Measurements from ENCODE around the gene KRT83. TPM values are rescaled to one million over a fixed set of nuclear protein-coding genes. Genes with fewer than 3 reads are reported as not detected.
"Not testable (repeated sequence)": the region's sequence is repeated elsewhere in the genome, so short reads cannot be mapped to it uniquely, and the experiment has no call there.

The KRT83 gene
- total RNA-seq, 1 experiment from 2014 or later = 1.7 TPM

- DNase-seq (ENCODE audit: extremely low read depth, low read depth) = not testable (repeated sequence)
Measured at GRCh38 chr12:52290483-52291134, 30.6 kb downstream of the KRT83 start.

DNA sequence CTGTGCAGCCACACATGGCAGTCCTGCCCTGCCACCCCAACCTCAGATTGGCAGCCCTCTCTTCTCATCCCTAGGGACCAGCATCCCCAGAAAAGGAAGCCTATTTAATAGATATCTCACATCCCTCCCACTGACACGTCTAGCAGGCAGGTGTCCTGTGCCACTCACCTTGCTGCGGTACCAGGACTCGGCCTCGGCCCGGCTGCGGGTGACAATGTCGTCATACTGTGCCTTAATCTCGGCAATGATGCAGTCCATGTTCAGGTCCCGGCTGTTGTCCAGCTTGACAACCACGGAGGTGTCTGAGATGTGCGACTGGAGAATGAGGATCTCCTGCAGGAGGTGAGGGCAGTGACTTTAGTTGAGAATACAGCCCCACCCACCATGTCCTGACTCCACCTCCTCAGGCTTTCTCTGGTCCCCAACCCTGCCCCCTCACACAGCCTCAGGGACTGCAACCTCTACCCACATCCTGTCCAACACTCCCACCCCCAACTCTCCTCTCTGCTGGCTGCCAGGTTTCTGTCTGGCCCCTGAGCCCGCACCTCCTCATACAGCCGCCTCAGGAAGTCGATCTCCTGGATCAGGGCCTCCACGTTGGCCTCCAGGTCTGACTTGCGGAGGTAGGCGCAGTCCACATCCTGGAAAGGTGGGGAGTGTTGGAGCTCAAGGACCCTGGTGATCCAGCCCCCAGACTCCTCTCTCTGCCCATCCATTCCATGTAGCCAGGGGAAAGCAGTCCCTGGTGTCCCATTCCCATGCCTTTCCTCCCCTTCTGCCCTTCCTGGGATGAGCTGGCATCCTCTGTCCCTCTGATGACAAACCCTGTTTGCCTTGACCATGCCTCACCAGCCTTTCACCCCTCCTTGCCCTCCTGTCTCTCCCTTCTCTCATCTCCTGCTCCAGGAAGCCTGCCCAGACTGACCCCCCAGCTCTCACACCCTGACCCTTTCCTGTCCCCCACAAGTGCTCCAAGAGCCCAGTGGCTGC is 33.1 kb downstream of the KRT83 start:
- DNase-seq (ENCODE audit: extremely low read depth, low read depth) = not testable (repeated sequence)

- DNase-seq (ENCODE audit: extremely low read depth, low read depth) = not testable (repeated sequence)
Measured at GRCh38 chr12:52286857-52287785, 34.1 kb downstream of the KRT83 start.

DNA sequence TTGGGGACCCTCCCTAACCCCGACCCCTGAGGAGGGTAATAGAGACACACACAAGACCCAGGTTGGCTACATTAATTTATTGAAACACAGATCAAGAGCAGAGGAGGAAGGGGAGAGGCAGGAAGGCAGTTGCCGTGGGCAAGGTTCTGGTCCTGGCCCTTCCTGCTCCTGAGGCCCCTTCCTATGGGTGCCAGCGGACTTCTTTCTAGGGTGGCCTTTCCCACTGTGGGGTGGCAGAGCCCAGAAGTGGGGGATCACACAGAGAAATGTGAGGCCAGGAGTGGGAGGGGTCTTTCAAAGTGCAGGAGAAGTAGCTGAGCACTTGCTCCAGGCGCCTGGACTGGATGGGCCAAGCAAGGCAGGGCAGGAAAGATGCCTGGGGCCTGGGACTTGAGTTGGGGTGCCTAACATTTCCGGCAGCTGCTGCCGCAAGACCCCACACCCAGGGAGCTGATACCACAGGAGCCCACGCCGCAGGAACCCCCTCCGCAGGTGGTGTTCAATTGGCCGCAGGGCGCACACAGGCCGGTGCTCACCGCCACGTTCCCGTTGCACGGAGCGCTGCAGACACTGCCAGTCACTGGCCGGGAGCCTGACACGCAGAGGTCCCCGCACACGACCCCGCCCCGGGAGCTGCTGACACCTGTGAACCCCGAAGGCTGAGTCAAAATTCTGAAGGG is 35.2 kb downstream of the KRT83 start:
- no peak for DNase-seq (ENCODE audit: extremely low read depth, low read depth)

GRCh38 chr12:52285172-52285745 is 35.9 kb downstream of the KRT83 start:
- no peak for DNase-seq (ENCODE audit: extremely low read depth, low read depth)

GRCh38 chr12:52284562-52285171 is 36.5 kb downstream of the KRT83 start:
- no peak for DNase-seq (ENCODE audit: extremely low read depth, low read depth)

- peak; percentile 100 for DNase-seq (ENCODE audit: extremely low read depth, low read depth)
Measured at GRCh38 chr12:52280796-52281560, 40.2 kb downstream of the KRT83 start.

DNA sequence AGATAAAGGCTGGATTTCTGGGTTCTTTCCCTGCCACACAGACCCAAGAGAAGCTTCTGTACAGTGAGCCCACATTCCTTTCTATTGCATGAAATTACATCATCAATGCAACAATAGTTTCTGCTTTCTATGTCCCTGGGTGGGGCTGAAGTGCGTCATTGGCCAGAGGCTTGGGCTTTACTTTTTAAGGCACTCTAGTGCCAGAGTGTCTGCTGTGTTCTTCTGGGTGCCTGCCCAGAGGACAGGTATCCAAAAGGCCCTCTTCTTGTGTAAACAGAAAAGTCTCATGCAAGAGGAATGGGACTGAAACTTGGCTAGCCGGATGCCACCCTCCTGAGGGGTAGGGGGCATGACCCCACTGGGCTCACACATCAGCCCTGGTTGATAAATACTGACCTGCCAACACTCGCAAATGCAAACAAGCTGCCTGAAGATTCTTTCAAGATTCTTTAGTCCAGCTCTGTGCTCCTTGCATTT is 40.8 kb downstream of the KRT83 start:
- peak; percentile 99 for DNase-seq (ENCODE audit: extremely low read depth, low read depth)

DNA sequence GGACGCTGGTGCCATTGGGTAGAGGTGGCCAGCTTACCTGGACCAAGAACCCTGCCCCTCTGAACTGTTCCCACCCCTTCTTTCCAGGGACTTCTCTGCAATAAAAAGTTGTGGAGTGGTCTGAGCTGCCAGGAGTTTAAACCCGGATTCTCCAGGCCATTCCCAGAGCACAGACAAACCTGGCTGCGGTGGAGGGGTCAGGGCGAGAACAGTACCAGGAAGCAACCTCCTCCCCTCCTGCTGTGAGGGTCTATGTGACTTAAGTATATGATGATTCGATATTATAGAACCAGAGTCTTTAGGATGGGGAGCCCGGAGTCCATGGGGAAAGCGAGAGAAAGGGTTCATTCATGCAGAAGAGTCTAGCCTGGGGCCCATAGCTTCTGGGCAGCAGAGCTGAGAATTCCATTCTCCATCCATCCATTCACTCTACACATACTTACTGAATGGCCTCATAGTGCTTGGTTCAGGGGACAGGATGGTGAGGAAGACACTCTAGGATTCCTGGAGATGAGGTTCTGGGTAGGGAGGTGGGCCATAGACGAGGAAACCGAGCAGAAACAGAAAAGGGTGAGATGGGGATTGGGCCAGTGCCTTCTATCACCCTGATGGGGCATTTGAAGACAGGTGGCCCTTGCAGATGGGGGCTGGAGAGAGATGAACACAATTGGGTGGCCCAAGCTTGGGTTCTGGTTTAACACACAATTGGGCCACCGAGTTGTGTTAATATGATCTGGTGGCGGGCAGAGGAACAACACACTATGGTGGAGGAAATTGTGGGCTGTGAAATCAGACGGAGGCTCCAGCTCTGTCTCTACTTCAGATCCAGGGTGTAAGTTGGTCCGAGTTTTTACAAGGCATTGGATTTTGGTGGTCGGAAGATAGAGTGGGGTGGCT is 41.5 kb downstream of the KRT83 start:
- peak; percentile 53 for DNase-seq (ENCODE audit: extremely low read depth, low read depth)

DNA sequence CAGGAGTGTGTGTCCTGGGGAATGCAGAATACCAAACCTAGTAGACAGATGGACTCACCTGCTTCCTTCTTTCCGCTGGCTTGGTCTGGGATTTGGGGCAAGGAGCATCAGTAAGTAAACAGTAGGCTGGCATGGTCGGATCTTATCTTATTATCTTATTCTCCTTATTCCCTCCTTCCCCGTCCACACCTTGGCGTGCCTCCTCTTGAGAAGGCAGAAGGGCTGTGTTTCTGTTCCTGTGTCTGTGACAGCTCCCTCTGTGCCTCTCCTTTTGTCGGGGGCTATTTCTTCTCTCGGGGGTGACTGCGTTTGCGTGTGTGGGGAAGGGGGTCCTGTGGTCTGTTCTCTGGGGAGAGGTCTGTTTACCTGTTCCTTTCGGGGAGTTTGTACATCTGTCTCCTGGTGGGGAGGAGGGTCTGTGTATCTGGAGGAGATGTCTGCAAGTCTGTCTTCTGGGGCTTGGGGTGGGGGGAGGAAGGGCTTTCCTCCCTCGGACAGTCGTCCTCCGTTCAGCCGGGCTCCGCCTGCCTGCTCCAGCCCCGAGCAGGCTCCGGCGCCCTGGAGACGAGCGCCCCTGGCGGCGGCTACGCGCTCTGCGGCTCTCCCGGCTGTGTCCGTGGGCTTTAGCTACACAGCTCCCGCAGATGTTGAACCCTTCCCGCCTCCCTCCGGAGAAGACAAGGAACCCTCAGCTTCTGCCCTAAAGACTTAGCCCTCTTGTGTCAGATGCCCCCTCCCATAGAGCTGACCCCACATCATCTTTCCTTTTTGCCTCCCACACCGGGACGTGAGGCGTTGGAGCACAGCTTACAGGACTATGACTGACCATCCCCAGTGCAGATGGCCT is 42.4 kb downstream of the KRT83 start:
- peak; percentile 89 for DNase-seq (ENCODE audit: extremely low read depth, low read depth)

GRCh38 chr12:52277486-52278245 is 43.5 kb downstream of the KRT83 start:
- DNase-seq (ENCODE audit: extremely low read depth, low read depth) = no peak

DNA sequence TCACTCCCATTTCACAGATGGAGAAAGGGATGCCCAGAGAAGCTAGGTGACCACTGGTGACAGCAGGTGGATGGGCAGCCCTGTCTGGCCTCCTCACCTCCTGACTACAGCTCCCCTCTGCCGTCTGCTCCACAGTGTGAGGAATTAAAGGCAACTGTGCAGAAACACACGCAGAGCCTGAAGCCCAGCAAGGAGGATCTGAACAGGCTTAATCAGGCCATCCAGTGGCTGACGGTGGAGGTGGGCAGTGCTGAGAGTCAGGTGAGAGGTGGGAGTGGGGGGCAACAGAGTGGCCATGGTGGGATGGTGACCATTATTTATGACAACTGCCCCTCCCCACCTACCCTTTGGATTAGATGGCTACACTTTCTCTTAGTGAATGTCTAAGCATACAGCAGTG is 45.5 kb downstream of the KRT83 start:
- DNase-seq (ENCODE audit: extremely low read depth, low read depth) = no peak

- DNase-seq (ENCODE audit: extremely low read depth, low read depth) = no peak
Measured at GRCh38 chr12:52274521-52275120, 46.6 kb downstream of the KRT83 start, which contains the start of gene KRT86. Gene KRT86 (plus strand): TSS chr12:52274645. CDS start chr12:52301917, 27,272 bp downstream.

GRCh38 chr12:52271158-52271557 is 50.0 kb downstream of the KRT83 start:
- DNase-seq (ENCODE audit: extremely low read depth, low read depth) = no peak

GRCh38 chr12:52270541-52271070 is 50.6 kb downstream of the KRT83 start:
- no peak for DNase-seq (ENCODE audit: extremely low read depth, low read depth)
